ENCODE measurements around the gene CD40.

The CD40 gene

GRCh38 chr20:46148313-46149208 is 30.4 kb downstream of the CD40 start:
- DNase-seq (ENCODE audit: low spot score): no peak

GRCh38 chr20:46150943-46151342 is 32.8 kb downstream of the CD40 start:
- no peak for DNase-seq (ENCODE audit: low spot score)

GRCh38 chr20:46151936-46152335 is 33.8 kb downstream of the CD40 start:
- DNase-seq (ENCODE audit: low spot score): peak; percentile 81

GRCh38 chr20:46152824-46153586 is 34.9 kb downstream of the CD40 start:
- no peak for DNase-seq (ENCODE audit: low spot score)

GRCh38 chr20:46154305-46154704 is 36.2 kb downstream of the CD40 start:
- DNase-seq (ENCODE audit: low spot score): no peak

GRCh38 chr20:46154796-46155195 is 36.7 kb downstream of the CD40 start:
- DNase-seq (ENCODE audit: low spot score): no peak

GRCh38 chr20:46156065-46156464 is 38.0 kb downstream of the CD40 start:
- no peak for DNase-seq (ENCODE audit: low spot score)

GRCh38 chr20:46157076-46157592 is 39.0 kb downstream of the CD40 start:
- DNase-seq (ENCODE audit: low spot score): no peak

DNA sequence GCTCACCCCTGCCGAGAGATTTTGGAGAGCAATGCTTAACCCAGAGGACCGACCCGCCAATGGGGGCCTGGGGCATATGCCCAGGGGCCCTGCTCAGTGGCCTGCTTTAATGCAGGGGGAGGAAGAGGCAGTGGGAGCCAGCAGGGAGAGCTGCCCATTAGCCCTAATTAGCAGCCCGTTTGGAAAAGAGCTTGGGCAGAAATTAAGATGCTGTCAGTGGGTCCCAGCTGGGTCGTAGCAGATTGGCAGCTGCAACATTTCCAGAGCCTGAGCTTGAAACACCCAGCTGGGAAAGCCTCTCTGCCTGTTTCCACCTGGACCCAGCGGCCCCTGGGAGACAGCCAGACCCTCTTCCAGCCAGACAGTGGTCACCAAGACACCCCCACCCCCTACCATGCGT is 39.5 kb downstream of the CD40 start:
- DNase-seq (ENCODE audit: low spot score): no peak

DNA sequence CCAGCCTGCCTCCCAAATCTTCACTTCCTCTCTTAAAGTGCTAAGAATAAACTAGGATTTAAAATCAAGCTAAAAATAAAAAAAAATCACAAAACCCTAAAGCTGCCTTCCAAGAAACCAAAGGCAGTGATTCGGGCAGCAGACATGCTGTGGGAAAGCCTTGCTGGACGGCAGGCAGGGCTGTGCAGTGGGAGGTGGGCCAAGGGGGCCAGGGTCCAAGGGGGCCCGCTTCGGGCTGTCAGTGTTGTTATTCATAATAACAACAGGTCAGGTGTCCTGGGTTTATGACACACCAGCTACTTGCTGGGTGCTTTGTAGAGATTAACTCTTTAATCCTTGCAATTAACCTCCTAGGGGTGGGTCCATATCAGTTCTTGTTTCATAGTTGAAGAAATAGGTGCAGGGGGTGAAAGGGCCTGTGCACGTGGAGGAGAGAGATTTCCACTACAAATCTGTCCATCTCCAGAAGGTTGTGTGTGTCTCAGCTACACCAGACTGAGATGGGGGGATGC is 40.4 kb downstream of the CD40 start:
- no peak for DNase-seq (ENCODE audit: low spot score)

DNA sequence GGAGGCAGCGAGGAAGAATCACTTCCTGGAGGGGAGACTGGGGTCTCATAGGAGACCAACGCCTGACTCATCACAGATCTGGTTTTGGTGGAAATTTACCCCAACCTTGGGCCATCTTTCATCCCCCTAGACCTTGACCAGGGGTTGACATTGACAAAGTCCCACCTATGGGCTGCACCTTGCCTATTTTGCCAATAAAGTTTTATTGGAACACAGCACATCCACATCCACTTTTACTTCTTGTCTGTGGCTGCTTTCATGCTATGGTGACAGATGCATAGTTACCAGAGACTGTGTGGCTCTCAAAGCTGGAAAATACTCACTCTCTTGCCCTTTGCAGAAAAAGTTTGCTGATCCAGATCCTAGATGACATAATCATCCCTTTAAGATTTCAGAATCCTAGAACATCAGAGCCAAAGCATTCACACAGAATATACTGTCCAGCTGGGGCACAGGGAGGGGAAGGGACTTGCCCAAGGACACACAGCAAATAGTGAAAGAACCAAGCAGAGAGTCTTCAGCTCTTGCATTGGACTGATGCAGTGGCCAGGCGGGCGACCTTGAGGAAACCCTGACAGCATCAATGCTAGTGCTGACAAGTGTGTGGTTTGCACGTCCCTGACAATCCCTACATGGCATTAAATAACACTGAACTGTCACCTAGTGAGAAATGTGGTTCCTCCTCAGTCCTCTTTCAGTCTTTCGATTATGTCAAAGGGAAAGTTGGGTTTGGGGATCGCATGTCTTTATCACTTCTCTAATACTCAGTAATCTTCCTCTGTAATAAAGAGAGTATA is 41.2 kb downstream of the CD40 start:
- DNase-seq (ENCODE audit: low spot score): no peak

DNA sequence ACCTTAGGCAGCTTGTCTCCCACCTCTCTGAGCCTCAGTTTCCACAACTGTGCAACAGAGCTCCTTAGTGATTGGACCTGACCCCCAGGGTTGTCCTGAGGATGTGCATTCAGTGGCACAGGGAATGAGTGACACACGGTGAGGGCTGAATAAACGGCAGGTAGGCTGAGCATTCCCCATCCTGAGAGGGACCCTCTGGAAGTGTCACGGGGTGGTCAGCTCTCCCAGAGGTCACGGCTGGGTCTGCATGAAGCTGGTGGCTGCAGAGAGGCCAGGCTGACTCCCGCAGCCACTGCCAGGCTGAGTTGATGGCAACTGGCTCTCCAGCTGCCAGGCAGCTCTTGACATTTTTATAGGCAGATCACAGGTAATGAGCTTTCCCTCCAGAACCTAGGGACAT is 42.5 kb downstream of the CD40 start:
- DNase-seq (ENCODE audit: low spot score): no peak

DNA sequence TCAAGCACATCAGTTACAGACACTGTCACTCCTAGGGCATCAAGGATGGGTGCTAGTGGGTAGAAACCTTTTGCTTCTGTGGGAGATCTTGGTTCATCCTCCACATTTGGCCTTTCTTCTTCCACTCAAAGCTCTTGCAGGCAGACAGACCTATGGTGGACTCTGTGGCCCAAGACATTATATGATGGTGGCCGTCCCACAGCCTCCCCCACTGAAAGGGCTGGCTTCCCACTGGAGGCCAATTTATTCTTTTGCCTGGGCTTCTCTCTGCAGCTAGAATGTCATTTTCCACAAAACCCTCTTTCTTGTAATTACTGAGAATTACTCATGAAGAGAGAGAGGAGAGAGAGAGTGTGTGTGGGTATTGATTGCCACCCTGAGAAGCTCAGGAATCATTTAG is 43.8 kb downstream of the CD40 start:
- DNase-seq (ENCODE audit: low spot score): no peak

GRCh38 chr20:46164254-46164653 is 46.1 kb downstream of the CD40 start:
- DNase-seq (ENCODE audit: low spot score): no peak

DNA sequence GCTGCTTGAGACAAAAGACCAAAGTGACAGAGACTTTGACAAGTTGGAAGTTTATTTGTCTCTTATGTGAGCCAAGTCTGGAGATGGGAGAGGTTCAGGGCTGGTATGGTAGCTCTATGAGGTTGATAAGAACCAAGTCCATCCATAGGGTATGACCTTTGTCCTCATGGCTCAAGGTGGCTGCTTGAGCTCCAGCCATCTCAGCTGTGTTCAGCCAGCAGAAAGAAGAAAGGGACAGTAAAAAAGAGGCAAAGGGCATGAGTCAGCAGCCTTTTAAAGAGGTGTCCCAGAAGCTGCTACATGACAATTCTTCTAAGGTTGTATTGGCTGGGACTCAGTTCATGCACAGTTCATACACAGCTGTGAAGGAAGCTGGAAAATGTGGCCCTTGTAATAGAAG is 49.0 kb downstream of the CD40 start:
- DNase-seq (ENCODE audit: low spot score): no peak

- no peak for DNase-seq (ENCODE audit: low spot score)
Measured at GRCh38 chr20:46168438-46168837, 50.3 kb downstream of the CD40 start.

DNA sequence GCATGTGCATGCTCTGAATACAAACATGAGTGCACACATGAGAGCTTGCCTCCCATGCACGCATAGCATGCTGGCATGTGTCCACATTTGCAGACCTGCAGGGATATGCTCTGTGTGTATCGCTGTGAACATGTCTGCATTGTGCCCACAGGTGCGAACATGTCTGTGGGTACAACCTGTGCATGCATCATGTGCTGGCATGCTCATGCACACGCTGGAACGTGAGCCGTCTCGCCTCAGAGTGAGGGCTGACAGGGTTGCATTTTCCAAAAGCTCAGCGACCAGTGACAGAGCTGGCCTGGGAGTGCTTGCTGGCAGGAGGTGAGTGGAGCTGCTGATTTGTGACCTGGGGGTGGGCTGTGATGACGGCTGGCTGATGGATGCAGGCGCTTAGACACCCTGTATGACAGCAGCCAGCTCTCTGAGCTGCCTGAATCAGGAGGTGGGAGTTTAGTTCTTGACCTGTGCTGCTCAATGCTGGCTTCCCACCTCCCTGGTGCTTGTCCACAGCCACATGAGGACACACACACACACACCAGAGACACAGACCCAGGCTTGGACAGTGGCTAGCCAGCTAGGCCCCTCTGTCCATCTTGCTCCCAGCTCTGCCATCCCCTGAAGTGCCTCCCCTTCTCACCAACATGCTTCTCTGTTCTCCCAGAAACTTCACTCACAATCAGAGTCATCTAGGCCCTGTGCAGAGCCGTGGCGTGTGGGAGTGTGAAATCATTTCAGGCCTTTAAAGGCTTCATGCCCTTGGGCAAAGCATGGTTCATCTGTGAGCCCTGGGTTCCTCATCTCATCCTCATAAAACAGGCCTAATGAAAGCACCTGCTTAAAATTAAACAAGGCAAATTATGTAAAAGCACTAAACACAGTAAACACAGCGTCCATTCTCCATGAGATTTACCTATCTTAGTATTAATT is 51.4 kb downstream of the CD40 start:
- DNase-seq (ENCODE audit: low spot score): no peak

DNA sequence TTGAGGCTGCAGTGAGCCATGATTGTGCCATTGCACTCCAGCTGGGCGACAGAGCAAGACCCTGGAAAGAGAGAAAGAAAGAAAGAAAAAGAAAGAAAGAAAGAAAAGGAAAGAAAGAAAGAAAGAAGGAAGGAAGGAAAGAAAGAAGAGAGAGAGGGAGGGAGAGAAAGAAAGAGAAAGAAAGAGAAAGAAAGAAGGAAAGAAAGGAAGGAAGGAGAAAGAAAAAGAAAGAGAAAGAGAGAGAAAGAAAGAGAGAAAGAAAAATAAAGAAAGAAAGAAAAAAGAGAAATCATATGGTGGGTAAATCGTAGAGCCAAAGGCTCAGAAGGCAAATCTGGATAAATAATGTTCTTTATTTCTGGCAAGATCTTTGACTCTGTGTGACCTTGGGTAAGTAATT is 53.4 kb downstream of the CD40 start:
- DNase-seq (ENCODE audit: low spot score): no peak

DNA sequence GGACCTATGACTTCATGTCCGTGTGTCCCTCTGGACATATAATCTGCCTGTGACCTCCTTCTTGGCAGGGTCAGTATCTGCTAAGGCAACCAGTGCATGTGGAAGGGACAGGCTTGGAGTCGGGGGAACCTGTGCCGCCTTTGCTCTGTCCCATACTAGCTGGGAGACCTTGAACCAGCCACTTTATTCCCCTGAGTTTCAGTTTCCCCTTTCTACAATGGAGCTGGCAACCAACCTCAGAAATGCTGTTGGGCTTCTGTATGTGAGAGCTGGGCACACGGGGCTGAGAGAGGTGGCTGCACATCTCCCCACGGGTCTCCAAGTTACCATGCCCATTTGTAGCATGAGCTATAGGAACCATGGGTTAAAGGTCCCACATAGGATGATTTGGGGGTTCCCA is 53.8 kb downstream of the CD40 start:
- DNase-seq (ENCODE audit: low spot score): no peak

GRCh38 chr20:46172455-46172854 is 54.3 kb downstream of the CD40 start:
- no peak for DNase-seq (ENCODE audit: low spot score)

- DNase-seq (ENCODE audit: low spot score): no peak
Measured at GRCh38 chr20:46172961-46173536, 54.9 kb downstream of the CD40 start.

Data from HuH-7 (cell line).